HT-29 (cell line): ENCODE data around the gene KRT86. TPM values are rescaled to one million over a fixed set of nuclear protein-coding genes. Genes with fewer than 3 reads are reported as not detected.
"Not testable (repeated sequence)": the region's sequence is repeated elsewhere in the genome, so short reads cannot be mapped to it uniquely, and the experiment has no call there.

Experiments used
- DNase-seq: peaks from one replicate; pipeline ENCODE4 v3.0.0-alpha.2; 2015; ENCODE audit warnings: low spot score
- total RNA-seq: library from RNA; depleted of rRNA; stranded (reverse); fragments of >200 nt; shearing (Covaris generic); gene quantifications from 2 replicates; pipeline ENCODE4 v1.2.3, GENCODE V29; 2014

Gene KRT86
- total RNA-seq, 1 experiment from 2014 or later: 0.81 TPM

GRCh38 chr12:52251367-52252051, 22.9 kb upstream of the KRT86 start:
- DNase-seq: no peak

GRCh38 chr12:52252175-52252615, 22.2 kb upstream of the KRT86 start:
- DNase-seq: not testable (repeated sequence)

GRCh38 chr12:52252728-52253343, 21.6 kb upstream of the KRT86 start:
- DNase-seq: no peak

GRCh38 chr12:52253391-52254179, 20.9 kb upstream of the KRT86 start:
- DNase-seq: no peak

GRCh38 chr12:52254180-52254964, 20.1 kb upstream of the KRT86 start:
- no peak for DNase-seq

- no peak for DNase-seq
These were observed 19.3 kb upstream of the KRT86 start for GRCh38 chr12:52254965-52255751.

- DNase-seq: no peak
These were observed 18.4 kb upstream of the KRT86 start for GRCh38 chr12:52255926-52256583.

GRCh38 chr12:52256584-52256935, 17.9 kb upstream of the KRT86 start:
- DNase-seq: no peak

GRCh38 chr12:52257074-52257551, 17.3 kb upstream of the KRT86 start:
- DNase-seq: no peak

- DNase-seq: not testable (repeated sequence)
These were observed 16.5 kb upstream of the KRT86 start for GRCh38 chr12:52257922-52258321.

- no peak for DNase-seq
These were observed 16.0 kb upstream of the KRT86 start for GRCh38 chr12:52258335-52258901.

- DNase-seq: peak; percentile 44
These were observed 14.7 kb upstream of the KRT86 start for GRCh38 chr12:52259657-52260243.

- no peak for DNase-seq
These were observed 13.9 kb upstream of the KRT86 start for GRCh38 chr12:52260361-52261207.

GRCh38 chr12:52261208-52261484, 13.3 kb upstream of the KRT86 start:
- no peak for DNase-seq

GRCh38 chr12:52262286-52262685, 12.2 kb upstream of the KRT86 start:
- no peak for DNase-seq

- no peak for DNase-seq
These were observed 10.5 kb upstream of the KRT86 start for GRCh38 chr12:52263761-52264434.

- no peak for DNase-seq
These were observed 10.0 kb upstream of the KRT86 start for GRCh38 chr12:52264435-52264825.

- no peak for DNase-seq
These were observed 7.9 kb upstream of the KRT86 start for GRCh38 chr12:52266514-52266913.
